Activated effector memory CD4-positive, alpha-beta T cell treated with anti-CD3 and anti-CD28 coated beads, Interleukin-2, amount 50 U/mL, for 16 hours (primary cell): ENCODE measurements around the gene METTL25B.
A peak's percentile ranks its signal among the peaks of the same experiment; 100 is the strongest.
"Not testable (repeated sequence)": the region's sequence is repeated elsewhere in the genome, so short reads cannot be mapped to it uniquely, and the experiment has no call there.

Source experiments
- DNase-seq: peaks from one replicate; pipeline ENCODE4 v3.0.0-alpha.2; 2020

Gene METTL25B

DNA sequence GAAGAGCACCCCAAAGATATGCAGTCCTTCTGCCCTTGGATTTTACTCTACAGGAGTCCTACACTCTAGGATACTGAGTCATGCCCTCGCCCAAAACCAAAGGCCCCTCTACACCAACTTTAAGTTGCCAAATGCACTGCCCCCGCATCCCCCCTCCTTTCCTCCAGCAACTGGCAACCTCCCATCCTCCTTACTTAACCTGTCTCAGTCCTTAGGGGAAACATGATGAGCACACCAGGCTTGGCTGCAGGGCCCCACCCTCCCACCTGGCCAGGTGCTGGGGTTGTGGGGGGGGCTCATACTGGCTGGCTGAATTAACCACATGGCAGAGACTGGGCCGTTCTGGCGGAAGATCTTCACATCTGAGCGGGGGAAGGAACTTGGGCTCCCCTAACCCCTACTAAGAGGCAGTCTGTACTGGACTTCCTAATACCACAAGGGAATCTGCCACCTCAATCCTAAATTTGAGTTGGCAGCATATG lies 22.0 kb downstream of the METTL25B start:
- DNase-seq: peak; percentile 80

DNA sequence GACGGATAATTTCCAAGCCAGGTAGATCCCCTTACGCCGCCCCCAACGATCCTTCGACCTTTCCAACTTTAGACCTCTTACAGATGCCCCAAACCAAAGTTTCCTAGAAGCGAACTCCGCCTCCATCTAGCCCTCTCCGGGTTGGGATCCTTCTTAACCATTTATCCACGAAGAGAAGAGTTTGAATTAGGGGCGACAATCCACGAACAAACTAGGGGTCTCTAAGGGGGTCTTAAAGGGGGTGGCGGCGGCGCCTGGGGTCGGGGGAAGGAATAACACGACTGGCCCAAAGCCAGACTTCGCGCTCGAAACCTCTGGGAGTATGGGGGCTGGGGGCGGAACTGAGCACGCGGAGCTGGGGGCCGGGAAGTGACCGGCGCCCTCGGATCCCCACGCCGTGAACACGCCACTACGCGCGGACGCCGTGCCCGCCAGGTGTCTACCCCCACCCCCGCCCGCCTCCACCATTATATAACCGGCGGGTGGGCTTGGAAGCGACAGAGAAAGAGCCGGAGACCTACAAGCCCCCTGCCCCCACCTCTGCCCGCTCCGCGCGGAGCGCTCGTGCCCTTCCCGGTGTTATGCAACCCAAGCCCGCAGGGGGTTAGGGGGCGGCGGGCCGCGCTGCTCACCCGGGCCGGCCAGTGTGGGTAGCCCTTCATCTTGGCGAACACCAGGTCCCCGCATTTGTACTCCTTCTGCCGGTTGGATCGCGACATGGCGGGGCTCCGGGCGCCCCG lies 22.6 kb downstream of the METTL25B start:
- peak; percentile 80 for DNase-seq

- no peak for DNase-seq
These were observed 23.1 kb downstream of the METTL25B start, which contains the start of gene HDGF for GRCh38 chr1:156751451-156751756. Gene HDGF (minus strand): TSS chr1:156751675. CDS start chr1:156751429, 246 bp downstream.

GRCh38 chr1:156751757-156752481 lies 23.6 kb downstream of the METTL25B start:
- peak; percentile 99 for DNase-seq

GRCh38 chr1:156752843-156753482 lies 24.7 kb downstream of the METTL25B start:
- no peak for DNase-seq

DNA sequence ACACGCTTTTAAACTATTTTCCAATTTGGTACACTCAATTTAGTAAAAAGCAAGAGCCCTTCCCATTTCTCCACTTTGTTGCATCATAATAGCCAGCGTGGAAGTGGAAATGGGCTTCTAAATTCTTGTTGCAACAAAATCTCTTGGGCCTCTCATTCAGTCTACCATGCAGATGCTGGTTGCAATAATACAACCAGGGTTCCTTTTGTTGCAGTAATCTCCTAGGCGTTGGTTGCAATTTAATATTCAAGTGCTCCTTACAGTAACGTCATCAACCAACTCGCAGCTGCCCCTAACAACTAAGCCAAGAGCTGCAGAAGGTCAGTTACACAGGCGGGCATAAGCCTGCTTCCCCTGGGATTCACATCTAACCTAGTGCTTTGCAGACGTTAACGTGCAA lies 25.9 kb downstream of the METTL25B start:
- no peak for DNase-seq

GRCh38 chr1:156755527-156755950 lies 27.3 kb downstream of the METTL25B start:
- no peak for DNase-seq

GRCh38 chr1:156756355-156756754 lies 28.1 kb downstream of the METTL25B start:
- DNase-seq: no peak

- DNase-seq: not testable (repeated sequence)
These were observed 29.4 kb downstream of the METTL25B start for GRCh38 chr1:156757572-156758253.

DNA sequence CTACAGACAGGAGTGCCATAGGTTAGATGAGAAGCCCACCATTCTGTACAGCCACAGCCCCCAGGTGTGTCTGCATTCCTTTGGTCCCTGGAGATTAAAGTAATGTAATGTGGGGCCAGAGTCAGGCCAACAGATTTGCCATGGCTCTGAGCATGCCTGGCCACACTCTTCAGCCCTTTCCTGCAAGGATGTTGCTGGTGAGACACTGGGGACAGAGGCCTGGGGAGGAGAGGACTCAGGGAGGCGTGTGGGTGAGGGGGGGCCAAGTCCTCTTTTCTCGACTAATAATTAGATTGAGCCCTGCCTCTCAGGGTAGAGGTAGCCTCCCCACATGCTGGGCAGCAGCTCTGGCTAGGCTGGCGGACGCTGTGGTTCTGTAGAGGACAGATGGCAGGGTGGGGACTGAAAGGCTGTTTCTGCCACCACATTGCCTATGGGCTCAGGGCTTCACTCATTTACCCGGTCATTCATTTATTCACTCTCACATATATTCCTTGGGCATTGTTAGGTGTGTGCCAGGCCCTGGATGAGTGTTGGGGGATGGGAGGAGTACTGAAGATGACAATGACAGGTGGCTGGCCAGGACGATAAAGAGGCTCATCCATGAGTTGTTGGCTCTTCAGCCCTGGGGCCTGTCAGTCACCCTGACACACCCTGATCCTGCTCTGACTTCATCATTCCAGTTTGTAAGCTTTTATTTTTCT lies 32.0 kb downstream of the METTL25B start:
- DNase-seq: no peak

GRCh38 chr1:156760796-156761104 lies 32.5 kb downstream of the METTL25B start:
- no peak for DNase-seq

- DNase-seq: not testable (repeated sequence)
These were observed 36.9 kb downstream of the METTL25B start for GRCh38 chr1:156765136-156765535.

DNA sequence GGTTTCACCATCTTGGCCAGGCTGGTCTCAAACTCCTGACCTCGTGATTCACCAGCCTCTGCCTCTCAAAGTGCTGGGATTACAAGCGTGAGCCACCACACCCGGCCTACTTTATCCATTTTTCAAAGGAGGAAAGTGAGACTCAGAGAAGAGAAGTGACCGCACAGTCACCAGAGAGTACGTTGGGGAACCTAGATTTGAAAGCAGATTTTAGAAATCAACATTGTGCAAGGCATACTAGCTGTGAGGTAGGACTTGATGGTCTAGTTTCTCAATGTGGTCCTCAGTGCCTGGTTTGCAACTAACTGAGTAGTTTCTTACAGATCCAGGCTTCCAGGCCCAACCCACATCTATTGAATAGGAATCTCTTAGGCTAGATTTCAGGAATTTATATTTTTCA lies 37.4 kb downstream of the METTL25B start:
- no peak for DNase-seq

GRCh38 chr1:156766298-156767100 lies 38.2 kb downstream of the METTL25B start:
- DNase-seq: no peak

DNA sequence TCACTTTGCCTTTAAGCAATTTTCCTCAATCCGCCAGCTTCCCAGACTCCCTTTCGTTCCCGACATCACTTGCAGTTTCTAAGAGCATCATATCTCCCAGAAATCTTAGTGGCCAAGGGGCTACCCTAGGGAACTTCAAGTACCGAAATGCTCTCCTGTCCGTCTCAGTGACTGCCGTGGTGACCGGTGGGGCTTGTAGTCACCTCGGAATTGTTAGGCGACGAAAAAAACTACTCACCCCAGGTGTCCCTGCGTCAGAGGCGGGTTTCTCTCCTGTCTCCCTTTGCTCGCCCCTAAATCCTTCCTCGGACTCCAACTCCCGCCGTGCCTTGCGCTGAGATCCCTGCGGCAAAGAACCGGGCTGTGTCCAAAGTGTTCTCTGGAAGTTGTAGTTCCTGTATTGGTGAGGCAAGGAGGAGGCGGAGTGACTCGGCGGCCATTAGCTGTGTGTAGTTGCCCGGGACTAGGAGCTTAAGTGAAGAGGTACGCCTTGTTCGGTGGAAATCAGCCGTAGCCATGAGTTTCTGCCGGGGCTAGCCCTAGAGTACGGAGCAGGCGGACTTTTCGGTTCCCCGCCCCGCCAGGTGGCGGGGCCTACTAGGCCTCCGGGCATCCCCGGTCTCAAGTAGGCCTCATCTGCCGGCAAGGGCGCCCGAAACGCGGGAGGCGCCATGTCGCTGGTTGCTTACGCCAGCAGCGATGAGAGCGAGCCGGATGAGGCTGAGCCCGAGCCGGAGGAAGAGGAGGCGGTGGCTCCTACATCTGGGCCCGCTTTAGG lies 39.0 kb downstream of the METTL25B start, which contains the start of gene PRCC:
Gene PRCC (plus strand): TSS at position 435 of the 778 bp plus-strand sequence. CDS start 237 bp downstream, at position 672.
- DNase-seq: peak; percentile 99

GRCh38 chr1:156767879-156768604 lies 39.8 kb downstream of the METTL25B start:
- DNase-seq: peak; percentile 78

GRCh38 chr1:156768610-156769295 lies 40.5 kb downstream of the METTL25B start:
- no peak for DNase-seq

DNA sequence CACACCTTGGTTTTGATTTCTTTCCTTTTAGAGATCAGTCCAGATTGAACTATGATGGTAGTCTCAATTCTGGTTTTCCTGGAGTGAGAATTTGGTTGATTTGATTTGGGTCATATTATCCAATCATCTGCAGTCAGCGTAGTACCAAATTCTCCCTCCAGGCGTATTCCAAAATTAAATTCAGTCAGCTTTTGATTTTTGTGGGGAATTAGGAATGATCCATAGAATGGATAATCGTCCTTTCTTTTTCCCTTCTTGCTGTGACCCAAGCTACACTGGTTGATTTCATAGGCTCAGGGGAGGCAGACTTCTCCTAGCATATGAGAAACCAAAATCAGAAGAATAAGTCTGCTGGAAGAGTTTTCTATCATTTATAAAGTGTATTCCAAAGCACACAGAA lies 44.0 kb downstream of the METTL25B start:
- DNase-seq: no peak

- DNase-seq: no peak
These were observed 44.6 kb downstream of the METTL25B start for GRCh38 chr1:156772728-156773497.
